HepG2 (cell line): ENCODE results near the gene CKS2. TPM values are rescaled to one million over a fixed set of nuclear protein-coding genes. Genes with fewer than 3 reads are reported as not detected.

ENCODE experiments used
- ATAC-seq: fragments of 200-7000 bp; cut with Tn5 transposase; 3 replicates; pipeline ENCODE4 v1.9.1; 2020; ENCODE audit warnings: mild to moderate bottlenecking, moderate library complexity
- BruUV-seq: library from RNA; stranded (reverse); fragments of 400-500 nt; replicated peaks from 2 replicates; lab custom pipeline; 2021; lab: Mats Ljungman, UMichigan
- CTCF ChIA-PET: fragments of 300-600 bp; formaldehyde crosslinking; extraction: SDS; loops from one replicate; lab custom pipeline; 2021; ENCODE audit warnings: low total read pairs, inconsistent platforms, low intra/inter-chr PET ratio; lab: Yijun Ruan, JAX
- POLR2A ChIA-PET: fragments of 350-600 bp; sonication (Branson Sonifier 250); formaldehyde crosslinking; loops from one replicate; lab custom pipeline; 2020; ENCODE audit warnings: antibody characterized with exemption, inconsistent platforms; lab: Yijun Ruan, JAX
- DNase-seq: peaks from one replicate; pipeline ENCODE4 v3.0.0-alpha.2; 2015; ENCODE audit warnings: low spot score
- FAIRE-seq: peaks from 3 replicates; lab custom pipeline; 2011; peaks lifted over from hg19 to GRCh38; lab: Jason Lieb, UNC
- H2AFZ ChIP-seq: one replicate; pipeline ENCODE4 v1.6.1; 2011; ENCODE audit warnings: low read length, inconsistent platforms
- H3K27ac ChIP-seq: fragments of 300-600 bp; 3 replicates; pipeline ENCODE4 v1.8.0; 2011; ENCODE audit warnings: mixed run types, mild to moderate bottlenecking, mixed read lengths, low read length, inconsistent platforms; ENCODE audit not compliant: insufficient read depth; ENCODE audit errors: extremely low read length
- H3K27me3 ChIP-seq, 2 experiments: fragments of 200-600 bp in 1 of 2; 2 replicates in 1 of 2; 3 replicates in 1 of 2; pipeline versions ENCODE4 v1.6.0 to v1.8.0; 2011; ENCODE audit warnings: low read length in 2 of 2, mild to moderate bottlenecking in 2 of 2, moderate library complexity in 2 of 2, inconsistent platforms in 1 of 2; ENCODE audit not compliant: insufficient read depth in 2 of 2, control insufficient read depth in 1 of 2
- H3K36me3 ChIP-seq, 2 experiments: fragments of 200-600 bp in 1 of 2; replicated peaks in 1 of 2; 2 replicates in 1 of 2; 3 replicates in 1 of 2; pipeline versions ENCODE4 v1.5.1 to v1.8.0; 2011; ENCODE audit warnings: low read length in 2 of 2, inconsistent platforms in 1 of 2; ENCODE audit not compliant: insufficient read depth in 2 of 2, control insufficient read depth in 1 of 2
- H3K4me1 ChIP-seq: 2 replicates; pipeline ENCODE4 v1.5.1; 2012; ENCODE audit warnings: low read length, inconsistent platforms; ENCODE audit not compliant: insufficient read depth
- H3K4me2 ChIP-seq: 2 replicates; pipeline ENCODE4 v1.6.0; 2011; ENCODE audit warnings: low read depth, low read length, inconsistent platforms
- H3K4me3 ChIP-seq, 3 experiments: fragments of 200-600 bp in 1 of 3; sonication (generic), shearing (Covaris generic) in 1 of 3; replicated peaks in 1 of 3; 2 replicates each; pipeline ENCODE4 v1.5.1; 2011 to 2016; ENCODE audit warnings: low read length in 3 of 3, inconsistent platforms in 2 of 3, low read depth in 2 of 3, mild to moderate bottlenecking in 2 of 3, control low read depth in 1 of 3, mixed read lengths in 1 of 3; ENCODE audit not compliant: insufficient read depth in 1 of 3
- H3K79me2 ChIP-seq: one replicate; pipeline ENCODE4 v1.6.1; 2011; ENCODE audit warnings: low read length, inconsistent platforms; ENCODE audit not compliant: insufficient read depth
- H3K9ac ChIP-seq: 2 replicates; pipeline ENCODE4 v1.6.0; 2011; ENCODE audit warnings: mild to moderate bottlenecking, low read depth, low read length, inconsistent platforms; ENCODE audit not compliant: insufficient read depth
- H3K9me3 ChIP-seq: 2 replicates; pipeline ENCODE4 v1.5.1; 2012; ENCODE audit warnings: mild to moderate bottlenecking, low read length
- H4K20me1 ChIP-seq: 2 replicates; pipeline ENCODE4 v1.6.0; 2011; ENCODE audit warnings: inconsistent platforms, mild to moderate bottlenecking, low read length, moderate library complexity; ENCODE audit not compliant: insufficient read depth
- ATRX ChIP-seq: sonication (generic); formaldehyde crosslinking; IDR thresholded peaks from 2 replicates; pipeline ENCODE4 v1.4.0; 2020; ENCODE audit warnings: missing genetic modification reagents, borderline replicate concordance
- MLX ChIP-seq: IDR thresholded peaks from 2 replicates; pipeline ENCODE4 v1.6.1; 2016
- NCOA5 ChIP-seq: sonication (generic); formaldehyde crosslinking; IDR thresholded peaks from 2 replicates; pipeline ENCODE4 v1.4.0; 2020; ENCODE audit warnings: missing genetic modification reagents
- SKIL ChIP-seq: sonication (generic); formaldehyde crosslinking; IDR thresholded peaks from 2 replicates; pipeline ENCODE4 v1.8.0; 2022; ENCODE audit warnings: missing genetic modification reagents, mild to moderate bottlenecking, moderate library complexity, borderline replicate concordance
- ZBED4 ChIP-seq: sonication (generic); formaldehyde crosslinking; IDR thresholded peaks from 2 replicates; pipeline ENCODE4 v1.4.0; 2020; ENCODE audit warnings: missing genetic modification reagents, borderline replicate concordance
- ZBTB20 ChIP-seq: sonication (generic); formaldehyde crosslinking; IDR thresholded peaks from 2 replicates; pipeline ENCODE4 v1.8.1; 2023; ENCODE audit warnings: missing genetic modification reagents, low read depth, mild to moderate bottlenecking, borderline replicate concordance
- ZNF12 ChIP-seq: sonication (generic); formaldehyde crosslinking; IDR thresholded peaks from 2 replicates; pipeline ENCODE4 v1.5.0; 2020; ENCODE audit warnings: missing genetic modification reagents
- ZNF160 ChIP-seq: sonication (generic); formaldehyde crosslinking; IDR thresholded peaks from 2 replicates; pipeline ENCODE4 v1.8.0; 2022; ENCODE audit warnings: mild to moderate bottlenecking, inconsistent platforms, missing genetic modification reagents
- ZNF841 ChIP-seq: sonication (generic); formaldehyde crosslinking; IDR thresholded peaks from 2 replicates; pipeline ENCODE4 v1.8.1; 2023; ENCODE audit warnings: missing genetic modification reagents, borderline replicate concordance
- WGBS: methylation state at CpG from one replicate; pipeline ENCODE4 v1.1.6; 2017; ENCODE audit warnings: low lambda C conversion rate; 5-methylcytosine and 5-hydroxymethylcytosine counted together
- in situ Hi-C: cut with HindIII; loops from 2 replicates; pipeline ENCODE4 v1.10.0; 2017; ENCODE audit warnings: low pct_unique_long_range_greater_than_20kb; ENCODE audit not compliant: extremely low pct_ligation_motif_present
- intact Hi-C: fragments of 100-400 bp; cut with micrococcal nuclease; formaldehyde crosslinking; loops from one replicate; pipeline ENCODE4 v1.10.0; 2022; ENCODE audit not compliant: unreplicated experiment
- polyA plus RNA-seq, 8 experiments: library from polyadenylated mRNA; depleted of rRNA in 3 of 8; stranded (reverse) in 7 of 8; unstranded in 1 of 8; fragments of >200 nt; fragmentation: Illumina TruSeq in 4 of 8; extraction: Trizol in 4 of 8; gene quantifications; 2 replicates each; pipeline versions ENCODE4 v1.2.1 to v1.2.3, GENCODE V29; 2011 to 2016; ENCODE audit warnings: low read depth in 4 of 8, missing spikeins in 1 of 8, mixed read lengths in 1 of 8; ENCODE audit not compliant: insufficient read depth in 1 of 8
- total RNA-seq, 5 experiments: library from RNA; depleted of rRNA; stranded (reverse); fragments of >200 nt; fragmentation: Illumina TruSeq; extraction: Trizol; gene quantifications; 2 replicates each; pipeline ENCODE4 v1.2.3, GENCODE V29; 2016; ENCODE audit warnings: low read depth in 1 of 5
- TF ChIP-seq, protein P1 (sequence below): sonication (generic); formaldehyde crosslinking; IDR thresholded peaks from 2 replicates; pipeline ENCODE4 v1.4.0; 2020; ENCODE audit warnings: low read depth, mild to moderate bottlenecking, missing genetic modification reagents

Gene CKS2
- total and polyA plus RNA-seq, 2 of the 13 experiments (the other 11 are each of a cell fraction or from before 2014, with no cell fraction given): 251 to 317 TPM

- POLR2A ChIA-PET: interaction anchor here (1.4 kb wide), 1 partner anchor 192 kb away, joined by 4 read pairs; no protein-coding TSS in a partner anchor
- CTCF ChIA-PET: no interaction called here
- no peak overlapping the region for H3K9ac ChIP-seq
- H3K4me1 ChIP-seq: peaks cover 59% of the 10 kb centered on the region
- H3K36me3 ChIP-seq: peaks cover 9 to 24% of the 10 kb centered on the region in 2 experiments
- in situ Hi-C loops: no loop called here
- no peak overlapping the region for H3K27ac ChIP-seq
- ATAC-seq (peak; percentile 48), FAIRE-seq (no peak), DNase-seq (no peak)
- WGBS: 63% methylated on average over 5 of the region's 9 CpGs
- BruUV-seq: no TSS peak
- intact Hi-C loops: no loop called here
- peaks cover 0 to 4% of the 10 kb centered on the region in 2 experiments; a peak in 1 of 5 replicates for H3K27me3 ChIP-seq
- no peaks in the 10 kb centered on the region for H3K9me3 ChIP-seq
- H3K4me3 ChIP-seq: no peak overlapping the region
- H4K20me1 ChIP-seq: no peaks in the 10 kb centered on the region
- H3K79me2 ChIP-seq: no peaks in the 10 kb centered on the region
- no peak overlapping the region for H3K4me2 ChIP-seq
- H2AFZ ChIP-seq: no peak overlapping the region
- TF ChIP-seq ZBTB20 (CRISPR knock-in tag) (no peak), ZNF841 (CRISPR knock-in tag) (no peak), ATRX (CRISPR knock-in tag) (no peak), ZNF160 (no peak), ZBED4 (CRISPR knock-in tag) (no peak), SKIL (CRISPR knock-in tag) (no peak), MLX (CRISPR knock-in tag) (no peak), NCOA5 (no peak), ZNF12 (CRISPR knock-in tag) (no peak)
- TF ChIP-seq, protein P1, sequence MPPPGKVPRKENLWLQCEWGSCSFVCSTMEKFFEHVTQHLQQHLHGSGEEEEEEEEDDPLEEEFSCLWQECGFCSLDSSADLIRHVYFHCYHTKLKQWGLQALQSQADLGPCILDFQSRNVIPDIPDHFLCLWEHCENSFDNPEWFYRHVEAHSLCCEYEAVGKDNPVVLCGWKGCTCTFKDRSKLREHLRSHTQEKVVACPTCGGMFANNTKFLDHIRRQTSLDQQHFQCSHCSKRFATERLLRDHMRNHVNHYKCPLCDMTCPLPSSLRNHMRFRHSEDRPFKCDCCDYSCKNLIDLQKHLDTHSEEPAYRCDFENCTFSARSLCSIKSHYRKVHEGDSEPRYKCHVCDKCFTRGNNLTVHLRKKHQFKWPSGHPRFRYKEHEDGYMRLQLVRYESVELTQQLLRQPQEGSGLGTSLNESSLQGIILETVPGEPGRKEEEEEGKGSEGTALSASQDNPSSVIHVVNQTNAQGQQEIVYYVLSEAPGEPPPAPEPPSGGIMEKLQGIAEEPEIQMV (CRISPR knock-in tag): no peak
These were observed 53.1 kb downstream of the CKS2 start for GRCh38 chr9:89363921-89364665.
